HepG2 (cell line): ENCODE results near the gene SYNE2.

ENCODE experiments used
- CHD4 ChIP-seq: fragments of 200-600 bp; sonication (generic); IDR thresholded peaks from 2 replicates; pipeline ENCODE4 v1.7.0; 2017; ENCODE audit warnings: mild to moderate bottlenecking, low read length, borderline replicate concordance
- GABPB1 ChIP-seq: IDR thresholded peaks from 2 replicates; pipeline ENCODE4 v1.6.1; 2016; ENCODE audit warnings: mild to moderate bottlenecking, missing genetic modification reagents, moderate library complexity, missing compliant biosample characterization
- NR1H2 ChIP-seq: sonication (generic); formaldehyde crosslinking; IDR thresholded peaks from 2 replicates; pipeline ENCODE4 v1.8.1; 2022; ENCODE audit warnings: low read depth, missing genetic modification reagents, borderline replicate concordance
- SALL1 ChIP-seq: sonication (generic); formaldehyde crosslinking; IDR thresholded peaks from 2 replicates; pipeline ENCODE4 v1.8.0; 2022; ENCODE audit warnings: mild to moderate bottlenecking, missing genetic modification reagents
- ZFX ChIP-seq: sonication (generic); formaldehyde crosslinking; IDR thresholded peaks from 2 replicates; pipeline ENCODE4 v1.4.0; 2020; ENCODE audit warnings: mild to moderate bottlenecking, low read depth, missing genetic modification reagents, moderate library complexity
- ZKSCAN5 ChIP-seq: sonication (generic); formaldehyde crosslinking; IDR thresholded peaks from 2 replicates; pipeline ENCODE4 v1.5.1; 2020; ENCODE audit warnings: mild to moderate bottlenecking, missing genetic modification reagents
- ZKSCAN8 ChIP-seq: IDR thresholded peaks from 2 replicates; pipeline ENCODE4 v1.6.1; 2016; ENCODE audit warnings: borderline replicate concordance, missing genetic modification reagents, missing compliant biosample characterization
- ZNF292 ChIP-seq: sonication (generic); formaldehyde crosslinking; IDR thresholded peaks from 2 replicates; pipeline ENCODE4 v1.8.1; 2022; ENCODE audit warnings: mild to moderate bottlenecking, low read depth, missing genetic modification reagents, borderline replicate concordance
- ZNF543 ChIP-seq: sonication (generic); formaldehyde crosslinking; IDR thresholded peaks from 2 replicates; pipeline ENCODE4 v1.4.0; 2020; ENCODE audit warnings: mild to moderate bottlenecking, missing genetic modification reagents
- TF ChIP-seq, protein P1 (sequence below): sonication (generic); formaldehyde crosslinking; IDR thresholded peaks from 2 replicates; pipeline ENCODE4 v1.5.0; 2020; ENCODE audit warnings: mild to moderate bottlenecking, missing genetic modification reagents, moderate library complexity
- TF ChIP-seq, protein P2 (sequence below): IDR thresholded peaks from 2 replicates; pipeline ENCODE4 v1.6.1; 2016
- TF ChIP-seq, protein P3 (sequence below): sonication (generic); formaldehyde crosslinking; IDR thresholded peaks from 2 replicates; pipeline ENCODE4 v1.5.1; 2020; ENCODE audit warnings: mild to moderate bottlenecking, missing genetic modification reagents, moderate library complexity
- TF ChIP-seq, protein P4 (sequence below): sonication (generic); formaldehyde crosslinking; IDR thresholded peaks from 2 replicates; pipeline ENCODE4 v1.4.0; 2020; ENCODE audit warnings: missing genetic modification reagents
- TF ChIP-seq, protein P5 (sequence below): sonication (generic); formaldehyde crosslinking; IDR thresholded peaks from 2 replicates; pipeline ENCODE4 v1.8.0; 2023; ENCODE audit warnings: mild to moderate bottlenecking, missing genetic modification reagents

DNA sequence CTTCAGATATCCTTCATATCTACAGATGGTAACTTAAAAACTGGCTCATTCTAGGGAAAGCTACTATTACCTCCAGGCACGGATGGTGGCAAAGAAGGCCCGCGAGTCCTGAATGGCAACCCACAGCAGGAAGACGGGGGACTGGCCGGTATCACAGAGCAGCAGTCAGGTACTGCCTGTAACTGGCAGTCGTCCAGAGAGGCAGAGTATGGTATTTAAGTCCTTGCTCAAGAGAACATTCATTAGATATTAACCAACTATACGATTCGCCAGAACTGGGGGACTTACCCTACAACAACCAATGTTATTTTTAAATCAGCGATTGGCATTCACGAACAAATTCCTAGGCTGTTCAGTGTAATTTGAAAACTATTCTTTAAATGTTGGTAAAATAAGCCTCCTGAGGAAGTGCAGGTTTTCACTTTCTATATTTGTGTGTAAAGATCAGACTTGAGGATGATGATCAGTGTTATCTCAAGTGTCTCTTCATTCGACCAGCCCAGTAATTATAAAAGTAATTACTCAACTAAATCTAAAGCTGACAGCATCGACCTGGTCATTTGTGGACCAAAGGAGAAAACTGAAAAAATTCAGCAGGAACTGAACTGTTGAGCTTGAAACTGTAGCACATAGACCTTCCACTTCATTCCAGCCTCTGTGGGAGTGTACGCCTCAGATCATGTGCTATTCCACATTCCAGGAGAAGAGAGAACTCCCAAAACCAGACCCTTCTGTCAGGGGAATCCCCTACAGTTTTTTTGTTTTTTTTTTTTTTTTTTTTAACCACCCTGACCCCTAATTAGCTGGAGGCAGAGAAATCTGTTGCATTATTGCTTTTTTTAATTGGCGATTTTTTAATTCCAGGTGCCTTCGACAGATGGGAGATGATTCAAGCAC, 365.8 kb downstream of the SYNE2 start:
- no peak for TF ChIP-seq ZNF292
- TF ChIP-seq, protein P1, sequence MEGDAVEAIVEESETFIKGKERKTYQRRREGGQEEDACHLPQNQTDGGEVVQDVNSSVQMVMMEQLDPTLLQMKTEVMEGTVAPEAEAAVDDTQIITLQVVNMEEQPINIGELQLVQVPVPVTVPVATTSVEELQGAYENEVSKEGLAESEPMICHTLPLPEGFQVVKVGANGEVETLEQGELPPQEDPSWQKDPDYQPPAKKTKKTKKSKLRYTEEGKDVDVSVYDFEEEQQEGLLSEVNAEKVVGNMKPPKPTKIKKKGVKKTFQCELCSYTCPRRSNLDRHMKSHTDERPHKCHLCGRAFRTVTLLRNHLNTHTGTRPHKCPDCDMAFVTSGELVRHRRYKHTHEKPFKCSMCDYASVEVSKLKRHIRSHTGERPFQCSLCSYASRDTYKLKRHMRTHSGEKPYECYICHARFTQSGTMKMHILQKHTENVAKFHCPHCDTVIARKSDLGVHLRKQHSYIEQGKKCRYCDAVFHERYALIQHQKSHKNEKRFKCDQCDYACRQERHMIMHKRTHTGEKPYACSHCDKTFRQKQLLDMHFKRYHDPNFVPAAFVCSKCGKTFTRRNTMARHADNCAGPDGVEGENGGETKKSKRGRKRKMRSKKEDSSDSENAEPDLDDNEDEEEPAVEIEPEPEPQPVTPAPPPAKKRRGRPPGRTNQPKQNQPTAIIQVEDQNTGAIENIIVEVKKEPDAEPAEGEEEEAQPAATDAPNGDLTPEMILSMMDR (CRISPR knock-in tag) = no peak
- TF ChIP-seq ZFX (CRISPR knock-in tag) = no peak
- no peak for TF ChIP-seq ZKSCAN5 (CRISPR knock-in tag)
- TF ChIP-seq, protein P2, sequence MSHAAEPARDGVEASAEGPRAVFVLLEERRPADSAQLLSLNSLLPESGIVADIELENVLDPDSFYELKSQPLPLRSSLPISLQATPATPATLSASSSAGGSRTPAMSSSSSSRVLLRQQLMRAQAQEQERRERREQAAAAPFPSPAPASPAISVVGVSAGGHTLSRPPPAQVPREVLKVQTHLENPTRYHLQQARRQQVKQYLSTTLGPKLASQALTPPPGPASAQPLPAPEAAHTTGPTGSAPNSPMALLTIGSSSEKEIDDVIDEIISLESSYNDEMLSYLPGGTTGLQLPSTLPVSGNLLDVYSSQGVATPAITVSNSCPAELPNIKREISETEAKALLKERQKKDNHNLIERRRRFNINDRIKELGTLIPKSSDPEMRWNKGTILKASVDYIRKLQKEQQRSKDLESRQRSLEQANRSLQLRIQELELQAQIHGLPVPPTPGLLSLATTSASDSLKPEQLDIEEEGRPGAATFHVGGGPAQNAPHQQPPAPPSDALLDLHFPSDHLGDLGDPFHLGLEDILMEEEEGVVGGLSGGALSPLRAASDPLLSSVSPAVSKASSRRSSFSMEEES (CRISPR knock-in tag) = no peak
- TF ChIP-seq, protein P3, sequence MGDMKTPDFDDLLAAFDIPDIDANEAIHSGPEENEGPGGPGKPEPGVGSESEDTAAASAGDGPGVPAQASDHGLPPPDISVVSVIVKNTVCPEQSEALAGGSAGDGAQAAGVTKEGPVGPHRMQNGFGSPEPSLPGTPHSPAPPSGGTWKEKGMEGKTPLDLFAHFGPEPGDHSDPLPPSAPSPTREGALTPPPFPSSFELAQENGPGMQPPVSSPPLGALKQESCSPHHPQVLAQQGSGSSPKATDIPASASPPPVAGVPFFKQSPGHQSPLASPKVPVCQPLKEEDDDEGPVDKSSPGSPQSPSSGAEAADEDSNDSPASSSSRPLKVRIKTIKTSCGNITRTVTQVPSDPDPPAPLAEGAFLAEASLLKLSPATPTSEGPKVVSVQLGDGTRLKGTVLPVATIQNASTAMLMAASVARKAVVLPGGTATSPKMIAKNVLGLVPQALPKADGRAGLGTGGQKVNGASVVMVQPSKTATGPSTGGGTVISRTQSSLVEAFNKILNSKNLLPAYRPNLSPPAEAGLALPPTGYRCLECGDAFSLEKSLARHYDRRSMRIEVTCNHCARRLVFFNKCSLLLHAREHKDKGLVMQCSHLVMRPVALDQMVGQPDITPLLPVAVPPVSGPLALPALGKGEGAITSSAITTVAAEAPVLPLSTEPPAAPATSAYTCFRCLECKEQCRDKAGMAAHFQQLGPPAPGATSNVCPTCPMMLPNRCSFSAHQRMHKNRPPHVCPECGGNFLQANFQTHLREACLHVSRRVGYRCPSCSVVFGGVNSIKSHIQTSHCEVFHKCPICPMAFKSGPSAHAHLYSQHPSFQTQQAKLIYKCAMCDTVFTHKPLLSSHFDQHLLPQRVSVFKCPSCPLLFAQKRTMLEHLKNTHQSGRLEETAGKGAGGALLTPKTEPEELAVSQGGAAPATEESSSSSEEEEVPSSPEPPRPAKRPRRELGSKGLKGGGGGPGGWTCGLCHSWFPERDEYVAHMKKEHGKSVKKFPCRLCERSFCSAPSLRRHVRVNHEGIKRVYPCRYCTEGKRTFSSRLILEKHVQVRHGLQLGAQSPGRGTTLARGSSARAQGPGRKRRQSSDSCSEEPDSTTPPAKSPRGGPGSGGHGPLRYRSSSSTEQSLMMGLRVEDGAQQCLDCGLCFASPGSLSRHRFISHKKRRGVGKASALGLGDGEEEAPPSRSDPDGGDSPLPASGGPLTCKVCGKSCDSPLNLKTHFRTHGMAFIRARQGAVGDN (CRISPR knock-in tag) = no peak
- TF ChIP-seq, protein P4, sequence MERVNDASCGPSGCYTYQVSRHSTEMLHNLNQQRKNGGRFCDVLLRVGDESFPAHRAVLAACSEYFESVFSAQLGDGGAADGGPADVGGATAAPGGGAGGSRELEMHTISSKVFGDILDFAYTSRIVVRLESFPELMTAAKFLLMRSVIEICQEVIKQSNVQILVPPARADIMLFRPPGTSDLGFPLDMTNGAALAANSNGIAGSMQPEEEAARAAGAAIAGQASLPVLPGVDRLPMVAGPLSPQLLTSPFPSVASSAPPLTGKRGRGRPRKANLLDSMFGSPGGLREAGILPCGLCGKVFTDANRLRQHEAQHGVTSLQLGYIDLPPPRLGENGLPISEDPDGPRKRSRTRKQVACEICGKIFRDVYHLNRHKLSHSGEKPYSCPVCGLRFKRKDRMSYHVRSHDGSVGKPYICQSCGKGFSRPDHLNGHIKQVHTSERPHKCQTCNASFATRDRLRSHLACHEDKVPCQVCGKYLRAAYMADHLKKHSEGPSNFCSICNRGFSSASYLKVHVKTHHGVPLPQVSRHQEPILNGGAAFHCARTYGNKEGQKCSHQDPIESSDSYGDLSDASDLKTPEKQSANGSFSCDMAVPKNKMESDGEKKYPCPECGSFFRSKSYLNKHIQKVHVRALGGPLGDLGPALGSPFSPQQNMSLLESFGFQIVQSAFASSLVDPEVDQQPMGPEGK (CRISPR knock-in tag) = no peak
- no peak for TF ChIP-seq GABPB1 (CRISPR knock-in tag)
- TF ChIP-seq, protein P5, sequence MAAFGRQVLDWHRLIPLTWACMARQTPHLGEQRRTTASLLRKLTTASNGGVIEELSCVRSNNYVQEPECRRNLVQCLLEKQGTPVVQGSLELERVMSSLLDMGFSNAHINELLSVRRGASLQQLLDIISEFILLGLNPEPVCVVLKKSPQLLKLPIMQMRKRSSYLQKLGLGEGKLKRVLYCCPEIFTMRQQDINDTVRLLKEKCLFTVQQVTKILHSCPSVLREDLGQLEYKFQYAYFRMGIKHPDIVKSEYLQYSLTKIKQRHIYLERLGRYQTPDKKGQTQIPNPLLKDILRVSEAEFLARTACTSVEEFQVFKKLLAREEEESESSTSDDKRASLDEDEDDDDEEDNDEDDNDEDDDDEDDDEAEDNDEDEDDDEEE (CRISPR knock-in tag) = no peak
- TF ChIP-seq SALL1 (CRISPR knock-in tag) = no peak
- TF ChIP-seq CHD4 = no peak
- no peak for TF ChIP-seq ZKSCAN8
- no peak for TF ChIP-seq ZNF543 (CRISPR knock-in tag)
- no peak for TF ChIP-seq NR1H2
